ENCODE data around the gene CAT.

The CAT gene

GRCh38 chr11:34461215-34461614 is 22.5 kb downstream of the CAT start:
- no peak for DNase-seq

DNA sequence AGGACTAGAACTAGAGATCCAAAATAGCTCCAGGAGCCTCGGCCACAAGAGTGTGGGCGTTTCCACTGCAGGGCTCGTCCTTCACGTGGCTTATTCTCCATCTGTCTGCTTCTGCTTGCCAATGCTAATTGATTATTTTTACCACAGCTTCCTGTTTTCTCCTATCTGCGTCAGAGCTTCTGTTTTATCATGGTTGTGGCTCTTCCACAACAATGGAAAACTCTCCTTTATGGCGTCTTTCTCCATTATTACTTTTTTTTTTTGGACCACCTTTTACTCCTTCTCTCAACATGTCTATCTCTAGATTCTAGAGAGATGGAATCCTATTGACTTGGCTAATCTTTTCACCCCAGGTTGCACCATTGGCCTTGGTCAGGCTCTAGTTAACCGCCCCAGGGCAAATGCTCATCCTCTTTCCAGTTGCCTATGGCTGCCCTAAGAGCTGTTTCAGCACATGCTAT is 25.9 kb downstream of the CAT start:
- no peak for DNase-seq

GRCh38 chr11:34466802-34467488 is 28.2 kb downstream of the CAT start:
- DNase-seq: no peak

GRCh38 chr11:34468209-34468841 is 29.6 kb downstream of the CAT start:
- peak; percentile 31 for DNase-seq

GRCh38 chr11:34473603-34474169 is 35.0 kb downstream of the CAT start:
- no peak for DNase-seq

DNA sequence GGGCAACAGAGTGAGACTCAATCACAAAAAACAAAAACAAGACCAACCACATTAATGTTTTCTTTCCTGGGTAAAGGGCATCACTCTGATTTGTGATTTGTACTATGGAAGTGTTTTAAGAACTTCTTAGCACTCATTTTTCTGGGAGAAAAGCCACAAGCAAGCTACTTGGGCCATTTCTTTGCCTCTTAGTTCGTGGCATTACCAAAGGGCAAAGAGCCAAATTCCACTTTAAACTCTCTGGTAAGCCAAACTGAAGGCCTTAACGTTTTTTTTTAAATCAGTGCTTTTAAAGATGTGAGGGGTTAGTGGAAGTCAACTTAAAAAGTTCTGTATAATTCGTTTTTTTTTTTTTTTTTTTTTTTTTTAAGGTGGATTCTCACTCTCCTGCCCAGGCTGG is 36.9 kb downstream of the CAT start:
- no peak for DNase-seq

DNA sequence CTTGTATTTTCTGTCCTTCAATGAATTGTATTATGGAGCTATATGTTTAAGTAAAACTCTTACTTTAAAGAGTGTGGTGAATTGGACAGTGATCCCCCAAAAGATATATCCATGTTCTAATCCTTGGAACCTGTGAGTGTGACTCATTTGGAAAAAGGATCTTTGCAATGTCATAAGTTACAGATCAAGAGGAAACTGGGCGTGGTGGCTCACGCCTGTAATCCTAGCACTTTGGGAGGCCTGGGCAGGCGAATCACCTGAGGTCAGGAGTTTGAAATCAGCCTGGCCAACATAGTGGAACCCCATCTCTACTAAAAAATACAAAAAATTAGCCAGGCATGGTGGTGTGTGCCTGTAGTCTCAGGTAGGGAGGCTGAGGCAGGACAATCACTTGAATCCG is 38.1 kb downstream of the CAT start:
- no peak for DNase-seq

DNA sequence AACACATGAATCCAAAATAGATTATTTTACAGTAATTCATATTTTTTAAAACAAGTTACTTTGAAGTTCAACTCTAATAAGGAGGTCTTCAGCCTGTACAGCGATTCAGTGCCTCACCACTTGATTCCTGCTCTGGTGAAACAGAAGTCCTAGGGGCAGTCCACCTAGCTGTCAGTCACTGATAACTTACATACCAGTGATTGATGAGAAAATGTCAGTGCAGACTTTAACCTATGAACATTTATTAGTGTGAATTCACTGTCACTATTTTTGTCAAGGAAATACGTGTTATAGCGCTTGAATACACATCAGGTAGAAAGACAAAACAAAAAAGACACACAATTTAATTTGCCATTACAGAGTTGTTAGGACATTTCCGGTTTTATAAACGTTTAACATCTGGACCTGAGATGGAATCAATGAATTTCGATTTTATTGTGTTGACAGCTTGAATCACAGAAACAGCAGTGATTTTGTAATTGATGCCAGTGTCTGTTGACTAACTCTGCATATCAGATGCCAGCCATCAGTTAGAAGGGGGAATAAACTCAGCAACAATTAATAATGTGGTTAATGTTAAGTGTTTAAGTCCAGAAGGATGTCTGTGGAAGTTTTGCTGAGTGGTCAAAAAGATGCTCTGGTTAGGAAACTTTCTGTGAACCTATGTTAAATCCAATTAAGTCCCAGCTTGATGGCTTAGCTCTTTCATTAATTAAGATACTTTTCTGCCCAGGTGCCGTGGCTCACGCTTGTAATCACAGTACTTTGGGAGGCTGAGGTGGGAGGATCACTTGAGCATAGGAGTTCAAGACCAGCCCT is 40.3 kb downstream of the CAT start:
- no peak for DNase-seq

DNA sequence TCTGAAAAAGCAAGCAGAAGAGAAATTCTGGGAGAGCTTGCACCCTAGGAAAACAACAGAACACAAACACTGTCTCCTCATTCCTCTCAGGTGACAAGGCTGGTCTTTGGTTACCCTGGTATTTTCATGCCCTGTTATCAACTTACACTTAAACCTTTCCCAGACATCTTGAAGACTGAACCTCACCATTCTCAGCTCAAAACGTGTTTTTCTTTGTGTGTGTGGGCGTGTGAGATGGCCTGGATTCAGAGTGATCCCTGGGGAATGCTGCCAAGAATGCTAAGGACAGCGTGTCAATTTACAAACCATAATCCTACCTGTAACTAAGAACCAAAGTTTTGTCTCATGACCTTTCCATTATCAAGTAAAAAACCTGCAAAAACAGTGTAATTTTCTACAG is 41.6 kb downstream of the CAT start:
- DNase-seq: no peak

DNA sequence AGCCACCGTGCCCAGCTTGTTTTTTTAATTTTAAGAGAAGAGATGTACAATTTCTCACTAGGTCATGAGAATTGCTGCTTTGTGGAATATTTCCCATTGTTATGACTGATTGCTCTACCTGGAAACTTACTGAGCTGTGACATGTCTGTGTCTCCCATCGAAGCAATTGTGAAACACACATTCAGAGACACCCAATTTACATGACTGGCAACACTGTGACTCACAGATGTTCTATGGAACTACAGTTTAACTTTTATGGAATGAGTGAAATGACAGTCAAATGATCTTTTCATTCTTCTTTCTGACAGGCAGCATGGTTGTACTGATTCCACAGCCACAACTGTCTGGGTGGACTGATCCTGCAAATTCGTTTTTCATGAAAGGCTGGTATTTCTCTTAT is 42.6 kb downstream of the CAT start:
- no peak for DNase-seq

DNA sequence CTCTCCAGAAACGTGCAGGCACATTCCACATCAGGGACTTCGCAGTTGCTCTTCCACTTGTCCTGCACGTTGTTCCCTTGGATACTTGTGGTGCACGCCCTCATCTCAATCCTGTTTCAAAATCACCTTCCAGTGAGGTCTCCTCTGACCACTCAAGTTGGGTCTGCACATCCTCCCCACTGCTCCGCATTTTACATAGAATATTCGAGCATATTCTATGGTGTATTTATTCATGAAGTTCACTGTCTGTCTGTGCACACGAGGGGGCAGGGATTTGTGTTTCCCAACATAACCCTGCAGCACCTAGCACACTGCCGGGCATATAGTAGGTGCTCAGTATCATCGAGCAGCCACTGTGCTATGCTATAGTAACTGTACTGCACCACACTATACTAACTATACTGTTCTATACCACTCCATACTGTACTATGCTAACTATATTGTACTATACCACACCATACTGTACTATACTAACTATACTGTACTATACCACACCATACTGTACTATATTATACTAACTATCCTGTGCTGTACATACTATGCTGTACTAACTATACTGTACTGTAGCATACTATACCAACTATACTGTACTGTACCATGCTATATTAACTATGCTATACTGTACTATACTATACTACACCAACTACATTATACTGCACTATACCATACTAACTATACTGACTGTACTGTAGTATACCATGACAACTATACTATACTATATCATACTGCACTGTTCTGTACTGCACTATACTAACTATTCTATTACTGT is 44.6 kb downstream of the CAT start:
- DNase-seq: no peak

DNA sequence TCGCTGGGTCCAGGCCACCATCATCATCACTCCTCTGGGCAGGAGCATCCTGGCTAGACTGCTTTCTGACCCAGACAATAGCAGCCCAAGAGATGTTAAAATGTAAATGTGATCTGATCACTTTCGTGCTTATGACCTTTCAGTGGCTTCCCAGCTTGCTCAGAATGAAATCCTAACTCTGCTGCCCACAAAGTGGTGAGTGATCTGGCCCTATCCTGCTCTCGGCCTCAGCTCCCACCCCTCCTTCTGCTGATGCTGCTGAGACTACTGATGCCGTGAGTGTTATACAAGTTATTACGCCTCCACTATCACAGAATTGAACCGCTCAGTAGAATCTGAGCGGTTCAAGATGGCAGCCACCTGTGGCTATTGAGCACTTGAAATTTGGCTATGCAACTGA is 48.7 kb downstream of the CAT start:
- DNase-seq: no peak

GRCh38 chr11:34488855-34489557 is 50.3 kb downstream of the CAT start:
- DNase-seq: no peak

GRCh38 chr11:34490304-34490703 is 51.6 kb downstream of the CAT start:
- DNase-seq: no peak

DNA sequence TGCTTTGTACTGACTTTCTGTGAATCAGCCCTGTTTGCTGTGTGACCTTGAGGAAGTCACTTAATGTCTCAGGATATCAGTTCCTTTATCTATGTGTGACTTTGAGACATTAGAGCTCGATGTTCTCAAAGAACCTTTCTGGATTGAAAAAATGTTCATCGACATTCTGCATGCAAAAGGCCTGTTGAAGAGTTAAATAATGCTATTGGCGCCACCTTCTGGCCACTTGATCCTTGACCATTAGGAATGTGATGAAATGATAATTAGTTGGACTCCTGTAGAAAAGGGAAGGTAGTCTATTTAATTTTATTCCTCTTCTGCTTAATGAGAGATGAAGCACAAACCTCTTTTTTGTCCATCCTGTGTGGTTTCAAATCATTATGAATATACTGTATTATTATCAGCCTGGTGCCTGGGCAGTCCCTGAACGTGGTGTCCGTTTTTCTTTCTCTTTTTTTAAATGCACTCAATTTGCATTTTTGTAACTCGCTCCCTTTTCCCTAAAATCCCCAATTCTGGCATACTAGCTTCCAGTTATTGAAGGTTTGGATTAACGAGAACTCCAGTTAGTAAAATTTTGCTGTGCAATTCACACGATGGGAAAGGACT is 54.2 kb downstream of the CAT start:
- DNase-seq: no peak

DNA sequence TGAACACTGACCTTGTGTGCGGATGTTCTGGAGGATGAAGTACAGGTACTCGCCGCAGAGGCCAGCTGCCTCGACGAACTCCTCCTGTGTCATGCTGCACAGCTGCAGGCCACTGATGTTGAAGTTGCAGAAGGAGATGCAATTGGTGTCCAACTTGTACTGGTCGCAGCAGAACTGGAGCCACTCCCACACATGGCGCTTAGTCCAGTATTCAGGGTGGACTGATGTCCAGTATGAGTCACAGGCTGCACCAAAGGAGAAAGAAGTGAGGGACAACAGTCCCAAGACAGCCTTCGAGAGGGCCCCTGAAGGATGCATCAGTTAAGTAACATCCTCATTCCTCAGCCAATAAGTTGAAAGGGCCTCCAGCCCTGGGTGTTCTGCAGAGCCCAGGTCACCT is 54.7 kb downstream of the CAT start:
- DNase-seq: no peak

DNA sequence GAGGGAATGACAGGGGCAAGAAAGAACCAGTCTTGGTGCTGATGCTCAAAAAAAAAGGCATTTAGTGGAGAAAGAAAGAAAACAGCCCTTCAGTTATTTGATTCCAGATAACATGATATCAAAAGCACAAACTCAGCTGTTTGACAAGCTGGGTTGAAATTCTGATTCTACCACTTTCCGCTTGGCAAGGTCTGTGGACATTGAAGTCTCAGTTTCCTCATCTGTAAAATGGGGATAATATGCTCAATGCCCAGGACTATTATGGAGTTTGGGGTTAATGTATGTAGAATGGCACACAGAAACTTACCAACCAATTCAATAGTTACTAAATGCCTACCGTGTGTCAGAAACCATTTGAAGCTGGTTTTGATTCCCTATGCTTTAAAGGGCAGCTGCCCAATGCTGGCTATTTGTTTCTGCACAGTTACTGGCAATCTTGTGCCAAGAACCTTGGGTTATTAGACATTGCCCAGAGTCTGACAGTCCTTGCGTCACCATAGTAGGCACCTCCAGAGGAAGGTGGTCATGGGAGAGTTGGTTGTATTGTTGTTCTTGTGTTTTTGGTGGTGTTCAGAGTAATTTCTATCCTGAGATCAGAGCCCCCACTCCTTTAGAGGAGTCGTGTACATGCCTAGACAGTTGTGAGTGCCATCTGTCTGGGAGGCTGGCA is 55.3 kb downstream of the CAT start:
- no peak for DNase-seq

DNA sequence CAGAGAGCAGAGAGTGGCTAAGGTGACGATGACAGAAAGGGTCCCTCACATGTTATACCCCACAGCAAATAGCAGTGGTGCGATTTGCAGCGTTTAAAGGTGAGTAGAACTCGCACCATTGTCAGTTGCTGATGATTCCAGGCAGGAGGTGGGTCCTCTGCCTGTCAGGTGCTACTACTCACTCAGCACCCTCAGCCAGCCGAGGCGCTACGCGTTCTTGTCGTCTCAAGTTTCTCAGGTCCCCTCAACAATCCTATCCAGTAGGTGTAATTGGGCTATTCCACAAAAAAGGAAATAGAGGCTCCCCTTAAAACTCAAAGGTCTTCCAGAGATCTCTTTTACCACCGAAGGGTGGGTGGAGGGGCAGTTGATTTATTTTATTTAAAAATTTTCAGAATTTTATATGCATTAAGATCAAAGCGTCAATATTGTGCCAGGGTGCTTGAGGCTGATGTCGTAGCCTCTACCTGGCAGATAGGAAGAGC is 56.5 kb downstream of the CAT start:
- DNase-seq: no peak

- DNase-seq: no peak
These were observed 57.1 kb downstream of the CAT start for GRCh38 chr11:34495724-34496377.

GRCh38 chr11:34499719-34500500 is 61.2 kb downstream of the CAT start:
- DNase-seq: no peak

All from GF-D8 (cell line).